Measurements from ENCODE around the gene ASPRV1.
"Not testable (repeated sequence)": the region's sequence is repeated elsewhere in the genome, so short reads cannot be mapped to it uniquely, and the experiment has no call there.

Gene ASPRV1

GRCh38 chr2:69959425-69959824 is 2.0 kb downstream of the ASPRV1 start:
- no peak for DNase-seq

GRCh38 chr2:69958480-69958879 is 3.0 kb downstream of the ASPRV1 start:
- no peak for DNase-seq

GRCh38 chr2:69957965-69958364 is 3.5 kb downstream of the ASPRV1 start:
- DNase-seq: no peak

- no peak for DNase-seq
Observed at GRCh38 chr2:69956475-69956979, 4.9 kb downstream of the ASPRV1 start.

GRCh38 chr2:69955029-69955428 is 6.4 kb downstream of the ASPRV1 start:
- DNase-seq: no peak

GRCh38 chr2:69954084-69954483 is 7.3 kb downstream of the ASPRV1 start:
- no peak for DNase-seq

- DNase-seq: peak in 1 of 2 experiments; percentile 1
Observed at GRCh38 chr2:69952336-69953115, 8.9 kb downstream of the ASPRV1 start.

GRCh38 chr2:69950671-69951070 is 10.8 kb downstream of the ASPRV1 start:
- DNase-seq: not testable (repeated sequence)

- no peak for DNase-seq
Observed at GRCh38 chr2:69950241-69950640, 11.2 kb downstream of the ASPRV1 start.

GRCh38 chr2:69948963-69949645 is 12.3 kb downstream of the ASPRV1 start:
- DNase-seq: no peak

- DNase-seq: no peak
Observed at GRCh38 chr2:69948032-69948962, 13.1 kb downstream of the ASPRV1 start.

GRCh38 chr2:69947325-69947931 is 14.0 kb downstream of the ASPRV1 start:
- no peak for DNase-seq

- DNase-seq: peak; percentile 53 to 61
Observed at GRCh38 chr2:69946351-69947324, 14.8 kb downstream of the ASPRV1 start.

- DNase-seq: no peak
Observed at GRCh38 chr2:69945941-69946340, 15.5 kb downstream of the ASPRV1 start.

- DNase-seq: peak; percentile 83 to 87
Observed at GRCh38 chr2:69945441-69945840, 16.0 kb downstream of the ASPRV1 start.

- DNase-seq: no peak
Observed at GRCh38 chr2:69944756-69945155, 16.7 kb downstream of the ASPRV1 start.

- DNase-seq: no peak
Observed at GRCh38 chr2:69943843-69944525, 17.4 kb downstream of the ASPRV1 start.

GRCh38 chr2:69943000-69943842 is 18.2 kb downstream of the ASPRV1 start:
- DNase-seq: no peak

GRCh38 chr2:69940691-69941090 is 20.7 kb downstream of the ASPRV1 start:
- no peak for DNase-seq

- DNase-seq: no peak
Observed at GRCh38 chr2:69939722-69940121, 21.7 kb downstream of the ASPRV1 start.

Data from Kasumi-1 (cell line).